GM19351 (cell line): ENCODE measurements around the gene CDK5RAP2.
"Not testable (repeated sequence)": the region's sequence is repeated elsewhere in the genome, so short reads cannot be mapped to it uniquely, and the experiment has no call there.

ENCODE experiments used
- ATAC-seq: cut with Tn5 transposase; IDR thresholded peaks from one replicate; pipeline ENCODE4 v1.9.1; 2021; ENCODE audit warnings: mild to moderate bottlenecking, moderate library complexity; ENCODE audit not compliant: unreplicated experiment

The CDK5RAP2 gene

DNA sequence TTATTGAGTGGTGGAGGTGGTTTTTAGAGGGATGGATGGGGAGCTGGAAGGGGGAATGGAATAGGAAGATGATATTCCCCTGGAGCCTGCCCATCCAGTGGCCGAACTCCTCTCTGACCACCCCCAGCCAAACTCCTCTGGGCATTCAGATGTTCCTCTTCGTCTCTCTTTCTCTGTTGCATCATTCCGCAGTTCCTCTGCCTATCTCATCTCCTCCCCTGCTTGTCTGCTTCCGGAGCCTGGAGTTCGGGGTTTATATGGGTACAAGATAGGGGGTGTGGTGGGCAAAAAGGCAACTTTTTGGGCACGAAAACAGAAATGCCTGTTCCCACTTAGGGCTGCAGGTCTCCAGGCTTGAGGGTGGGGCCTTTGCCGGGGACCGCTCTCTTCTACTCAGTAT lies 12.2 kb upstream of the CDK5RAP2 start:
- no peak for ATAC-seq

DNA sequence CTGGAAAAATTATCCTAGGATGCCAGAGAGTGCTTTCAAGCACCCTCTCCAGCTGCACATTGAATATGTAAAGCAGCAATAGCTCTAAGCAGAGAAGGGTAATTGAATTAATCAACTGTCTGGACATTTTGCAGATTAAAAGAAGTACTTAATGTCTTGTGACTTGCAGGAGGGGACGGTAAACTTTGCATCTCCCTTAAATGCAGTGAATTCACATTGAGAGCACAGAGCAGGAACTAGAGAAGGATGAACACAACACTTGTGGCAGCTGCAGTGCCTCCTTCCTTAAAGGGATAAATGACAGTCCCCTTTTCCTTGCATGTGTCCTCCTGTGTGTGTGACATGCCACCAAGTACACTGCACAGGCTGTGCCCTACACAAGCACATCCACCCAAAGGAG lies 7.4 kb upstream of the CDK5RAP2 start:
- no peak for ATAC-seq

DNA sequence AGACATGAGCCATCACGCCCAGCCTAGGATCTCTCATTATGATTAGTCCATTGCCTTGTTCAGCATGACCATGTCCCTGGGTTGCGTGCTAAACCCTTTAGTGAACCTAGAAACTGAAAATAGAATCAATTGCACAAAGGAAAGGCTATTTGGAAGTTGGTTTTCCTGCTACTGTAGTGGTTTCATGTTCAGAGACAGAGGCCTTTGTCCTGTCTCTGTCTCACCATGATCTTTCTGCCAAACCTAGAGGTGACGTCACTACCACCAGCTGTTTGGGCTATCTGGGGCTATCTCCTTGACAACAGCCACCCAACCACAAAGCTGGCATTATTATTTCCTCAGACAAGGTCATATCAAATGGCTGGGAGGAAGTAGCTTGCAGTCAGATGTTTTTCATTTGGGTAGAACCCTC lies 4.0 kb upstream of the CDK5RAP2 start:
- peak; percentile 35 for ATAC-seq

DNA sequence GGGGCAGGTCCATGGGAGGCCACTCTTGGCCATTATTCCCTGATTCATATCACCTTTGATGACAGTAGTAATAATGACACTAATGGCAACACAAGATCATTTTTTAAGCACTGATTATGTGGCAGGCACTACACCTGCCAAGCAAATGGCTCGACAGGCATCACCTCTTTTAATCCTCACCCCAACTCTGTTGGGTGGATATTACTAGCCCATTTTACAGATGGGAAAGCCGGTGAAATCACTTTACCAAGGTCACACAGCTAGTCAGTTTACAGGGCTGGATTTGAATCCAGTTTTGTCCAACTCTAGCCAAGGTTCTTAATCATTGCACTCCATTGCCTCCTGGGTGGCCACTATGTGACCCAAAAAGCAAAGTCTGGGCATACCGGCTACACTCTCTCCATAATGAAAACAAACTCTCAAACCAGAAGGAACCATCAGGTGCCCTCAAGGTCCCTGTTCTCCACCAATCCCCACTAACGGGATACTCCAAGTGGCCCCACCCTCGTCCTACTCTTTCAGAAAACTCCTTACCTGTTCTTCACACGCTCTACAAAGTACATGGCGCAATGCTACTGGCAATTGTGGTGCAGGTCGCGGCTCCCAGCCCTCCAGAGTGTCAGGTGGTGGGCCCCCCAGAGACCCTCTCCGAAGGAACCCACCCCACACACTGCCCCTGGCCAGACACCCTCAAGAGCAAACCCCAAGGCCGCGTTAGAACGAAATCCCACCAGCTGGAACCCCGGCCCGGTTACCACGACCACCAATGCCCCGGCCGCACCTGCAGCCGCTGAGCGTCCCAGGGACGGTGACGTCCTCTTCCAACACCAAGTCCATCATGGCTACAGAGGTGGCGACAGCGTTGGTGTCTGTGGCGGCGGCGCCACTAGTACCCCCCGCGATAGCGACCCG lies 572 bp downstream of the CDK5RAP2 start:
- ATAC-seq = peak; percentile 39

DNA sequence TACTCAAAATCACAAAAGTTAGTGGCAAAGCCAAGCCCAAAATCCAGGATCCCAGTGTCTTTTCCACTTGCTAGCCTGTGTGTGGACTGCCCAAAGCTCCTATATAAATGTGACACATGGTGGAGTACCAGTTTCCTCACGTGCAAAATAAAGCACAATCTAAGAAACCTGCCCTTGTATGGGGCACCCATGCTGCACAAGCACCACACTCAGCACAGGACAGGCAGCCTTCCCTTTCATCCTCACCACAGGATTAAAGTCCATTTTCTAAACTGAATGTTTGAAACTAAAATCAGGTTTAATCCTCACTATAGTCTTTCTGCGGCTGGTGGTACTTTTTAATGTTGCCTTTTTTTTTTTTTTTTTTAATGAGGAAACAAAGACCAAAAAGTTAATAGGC lies 5.5 kb downstream of the CDK5RAP2 start:
- no peak for ATAC-seq

DNA sequence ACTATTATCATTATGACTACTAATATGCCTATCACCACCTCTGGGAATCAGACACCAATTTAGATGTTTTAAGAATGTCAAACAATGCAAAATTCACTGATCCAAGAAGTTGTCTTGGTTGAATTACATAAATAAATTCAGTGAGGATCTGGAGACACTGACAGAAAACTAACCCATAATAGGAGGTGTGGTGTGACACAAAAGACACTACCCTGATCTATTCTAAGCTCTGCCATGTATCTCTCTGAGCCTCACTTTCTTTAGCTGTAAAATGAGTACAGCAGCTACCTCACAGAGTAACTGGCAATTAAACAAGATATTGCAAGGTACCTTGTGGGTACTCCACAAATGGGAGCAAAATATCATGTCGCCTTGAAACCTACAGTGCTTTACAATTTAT lies 7.5 kb downstream of the CDK5RAP2 start:
- no peak for ATAC-seq

DNA sequence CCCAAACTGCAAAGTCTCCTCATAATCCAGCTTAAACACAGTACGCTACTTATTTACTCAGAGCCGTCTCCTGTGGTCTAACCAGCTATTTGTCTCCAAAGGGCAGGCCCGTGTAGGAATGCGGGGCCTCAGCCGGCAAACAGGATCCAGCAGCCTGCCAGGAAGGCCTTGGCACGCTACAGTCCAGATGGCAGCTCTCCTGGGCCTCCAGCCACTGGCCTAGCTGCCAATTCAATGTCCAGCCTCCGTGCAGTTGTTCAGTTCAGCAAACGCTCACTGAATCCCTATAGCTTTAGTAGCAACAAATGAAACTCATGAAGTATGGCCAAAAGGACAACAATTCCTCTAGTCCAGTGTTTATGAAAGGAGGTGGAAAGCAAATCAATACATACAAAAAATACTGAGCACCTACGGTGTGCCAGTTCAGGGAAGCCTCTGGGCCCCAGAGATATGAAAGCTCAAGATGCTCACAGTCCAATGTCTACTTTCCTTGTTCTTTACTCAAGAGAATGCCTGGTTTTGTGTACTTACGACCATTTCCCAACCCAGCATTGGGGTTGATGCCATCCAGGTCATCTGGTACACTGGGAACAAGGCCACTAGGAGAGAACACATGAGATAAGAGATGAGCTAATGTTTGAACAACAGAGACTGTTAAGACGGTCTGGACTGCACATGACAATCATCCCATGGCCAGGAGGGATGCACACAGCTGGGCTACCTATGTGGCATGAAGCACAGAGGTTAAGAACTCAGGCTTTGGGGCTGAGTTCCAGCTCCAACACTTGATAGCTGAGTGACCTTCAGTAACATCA lies 8.3 kb downstream of the CDK5RAP2 start:
- no peak for ATAC-seq

DNA sequence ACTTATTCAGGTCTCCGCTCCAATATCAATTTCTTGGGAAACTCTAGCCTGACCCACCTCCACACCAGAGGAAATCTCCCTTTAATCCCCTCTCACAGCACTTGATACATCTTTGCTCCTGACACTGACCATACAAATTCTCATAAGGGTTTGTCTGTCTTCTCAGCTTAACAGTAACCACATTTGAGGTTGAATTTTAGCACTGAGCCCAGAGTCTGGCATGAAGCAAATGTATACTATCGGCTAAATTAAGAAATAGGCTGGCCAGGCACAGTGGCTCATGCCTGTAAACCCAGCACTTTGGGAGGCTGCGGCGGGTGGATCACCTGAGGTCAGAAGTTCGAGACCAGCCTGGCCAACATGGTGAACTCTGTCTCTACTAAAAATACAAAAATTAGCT lies 9.7 kb downstream of the CDK5RAP2 start:
- no peak for ATAC-seq

DNA sequence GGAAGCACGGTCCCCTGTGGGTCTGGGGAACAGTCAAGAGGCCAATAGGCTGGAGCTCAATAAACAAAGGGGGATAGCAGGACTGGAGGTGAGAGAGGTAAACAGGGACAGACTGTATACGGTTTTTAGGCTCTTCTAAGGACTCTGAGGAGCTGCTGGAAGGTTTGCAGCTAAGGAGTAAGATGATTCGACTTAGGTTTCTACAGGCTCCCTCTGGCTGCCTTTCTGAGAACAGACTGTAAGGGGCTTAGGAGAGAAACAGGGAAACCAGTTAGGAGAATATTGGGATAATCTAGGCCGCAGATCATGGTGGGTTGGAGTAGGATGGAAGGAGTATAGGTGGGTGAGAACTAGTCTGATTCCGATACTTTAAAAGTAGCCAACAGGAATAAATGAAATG lies 10.4 kb downstream of the CDK5RAP2 start:
- ATAC-seq = no peak

DNA sequence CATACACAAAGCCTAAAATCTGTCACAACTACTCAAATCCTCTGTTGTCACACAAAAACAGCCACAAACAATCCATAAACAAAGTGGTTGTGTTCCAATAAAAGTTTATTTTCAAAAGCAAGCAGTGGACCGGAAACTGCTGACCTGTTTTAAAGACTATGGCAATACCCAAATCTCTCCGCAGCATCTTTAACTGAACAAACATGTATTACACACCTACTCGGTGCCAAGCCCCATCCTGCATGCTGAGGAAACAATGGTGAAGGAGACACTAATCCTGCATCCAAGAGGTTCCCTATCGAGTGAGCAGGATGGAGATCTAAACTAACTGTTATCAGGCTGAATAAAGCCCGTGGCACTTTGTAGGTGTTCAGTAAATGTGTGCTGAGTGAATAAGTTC lies 11.2 kb downstream of the CDK5RAP2 start:
- ATAC-seq = no peak

DNA sequence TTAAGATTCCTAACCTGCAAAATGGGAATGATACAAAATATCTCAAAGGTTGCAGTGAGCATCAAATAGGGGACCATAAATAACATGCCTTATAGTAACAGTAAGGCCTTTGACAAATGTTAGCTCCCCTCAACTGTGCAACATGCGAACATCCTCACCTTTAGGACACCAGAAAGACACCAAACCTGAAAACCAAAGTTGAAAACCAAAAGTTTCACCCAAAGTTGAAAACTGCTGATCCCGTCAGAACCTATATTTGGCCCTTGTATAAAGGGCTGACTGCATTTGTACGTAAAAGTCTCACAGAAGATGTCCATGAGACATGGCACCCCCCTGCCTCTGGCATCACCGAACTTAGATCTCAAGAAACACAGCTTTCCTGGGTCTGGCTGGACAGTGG lies 12.1 kb downstream of the CDK5RAP2 start:
- no peak for ATAC-seq

DNA sequence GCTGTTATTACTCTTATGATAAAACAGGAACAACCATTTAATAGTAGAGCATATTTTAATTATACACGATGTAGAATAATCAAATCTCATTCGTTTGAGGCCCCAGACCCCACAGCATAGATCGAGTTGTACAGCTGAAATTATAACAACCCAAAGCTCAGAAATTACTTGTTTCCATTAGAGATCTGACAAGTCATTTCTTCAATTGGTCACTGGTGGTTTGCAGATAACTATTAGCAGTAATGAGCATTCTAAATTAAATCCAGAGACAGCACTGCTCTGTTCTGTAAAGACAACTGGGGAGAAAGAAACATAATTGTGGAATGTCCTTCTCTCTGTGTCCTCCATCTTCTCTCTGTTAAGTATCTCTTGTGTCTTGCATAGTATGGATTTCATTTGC lies 12.9 kb downstream of the CDK5RAP2 start:
- no peak for ATAC-seq

DNA sequence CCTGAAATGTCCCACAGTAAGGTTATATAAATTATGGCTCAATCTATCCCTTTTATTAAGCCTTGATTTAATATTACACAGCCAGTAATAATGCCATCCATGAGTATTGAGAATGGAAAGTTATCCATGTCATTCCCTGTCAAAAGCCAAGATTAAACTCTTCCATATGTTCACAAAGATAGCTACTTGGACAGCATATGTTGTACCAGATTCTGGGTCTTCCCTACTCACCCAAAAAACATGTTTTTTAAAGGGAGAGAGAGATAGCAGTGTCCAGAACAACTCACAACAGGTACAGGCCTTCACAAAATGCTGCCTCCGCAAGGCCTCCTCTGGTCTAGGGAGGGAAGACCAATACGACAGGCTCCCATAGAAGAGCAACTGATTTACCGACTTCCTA lies 15.4 kb downstream of the CDK5RAP2 start:
- ATAC-seq = no peak

DNA sequence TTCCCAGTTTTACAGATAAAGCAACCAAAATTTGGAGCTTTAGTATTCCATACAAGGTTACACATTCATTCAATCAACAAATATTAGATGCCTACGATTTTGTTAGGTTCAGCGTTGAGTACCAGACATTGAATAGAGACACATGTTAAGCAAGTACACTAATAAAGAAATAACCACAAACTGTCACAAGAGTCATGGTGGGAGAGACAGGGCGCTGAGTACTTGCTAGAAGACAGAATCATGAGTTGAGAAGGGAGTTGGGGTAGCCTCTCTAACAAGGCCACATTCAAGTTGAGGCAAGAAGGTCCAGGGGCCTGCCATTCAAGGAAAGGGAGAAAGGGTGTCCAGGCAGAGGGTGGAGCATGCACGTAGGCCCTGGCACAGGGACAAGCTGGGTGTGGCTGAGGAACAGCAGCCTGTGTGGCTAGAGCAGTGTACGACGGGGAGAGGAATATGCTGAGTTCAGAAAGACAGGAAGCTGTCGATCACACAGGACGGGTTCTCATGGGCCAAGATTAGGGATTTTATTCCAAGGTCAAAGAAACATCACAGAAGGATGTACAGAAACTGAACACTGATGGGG lies 17.0 kb downstream of the CDK5RAP2 start:
- ATAC-seq = no peak

DNA sequence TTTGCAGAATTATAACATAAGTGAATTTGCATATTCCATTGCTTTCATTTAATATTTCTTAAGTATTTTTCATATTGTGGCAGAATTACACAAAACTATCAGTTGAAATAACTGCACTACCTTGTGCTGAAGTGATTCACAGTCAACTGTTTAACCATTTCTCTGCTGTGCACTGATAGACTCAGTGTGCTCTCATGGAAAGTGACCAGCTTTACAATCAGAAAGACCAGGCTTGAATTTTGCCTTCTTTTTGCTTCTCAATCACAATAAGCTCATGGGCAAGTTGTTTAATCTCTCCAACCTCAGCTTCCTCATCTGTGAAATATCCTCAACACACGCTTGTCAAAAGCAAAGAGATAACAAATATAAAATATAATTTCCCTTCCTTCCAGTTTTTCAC lies 18.3 kb downstream of the CDK5RAP2 start:
- no peak for ATAC-seq

DNA sequence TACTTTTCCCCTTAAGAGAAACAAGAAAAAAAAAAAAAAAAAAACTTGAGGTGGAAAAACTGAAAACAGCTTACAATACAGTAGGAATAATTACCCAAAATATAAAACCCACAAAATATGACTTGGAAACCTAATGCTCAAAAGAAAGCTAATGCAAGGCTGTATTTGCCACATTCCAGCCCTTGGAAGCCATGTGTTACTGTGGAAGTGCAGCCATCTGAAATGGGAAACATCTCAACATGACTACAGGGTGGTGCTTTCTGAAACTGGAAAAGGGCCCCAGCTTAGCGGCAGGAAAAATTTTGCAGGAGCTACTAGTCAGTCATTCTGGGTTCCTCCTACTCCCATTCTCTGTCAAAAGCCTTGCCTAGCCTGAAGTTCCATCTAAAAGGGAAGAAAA lies 20.4 kb downstream of the CDK5RAP2 start:
- ATAC-seq = no peak

DNA sequence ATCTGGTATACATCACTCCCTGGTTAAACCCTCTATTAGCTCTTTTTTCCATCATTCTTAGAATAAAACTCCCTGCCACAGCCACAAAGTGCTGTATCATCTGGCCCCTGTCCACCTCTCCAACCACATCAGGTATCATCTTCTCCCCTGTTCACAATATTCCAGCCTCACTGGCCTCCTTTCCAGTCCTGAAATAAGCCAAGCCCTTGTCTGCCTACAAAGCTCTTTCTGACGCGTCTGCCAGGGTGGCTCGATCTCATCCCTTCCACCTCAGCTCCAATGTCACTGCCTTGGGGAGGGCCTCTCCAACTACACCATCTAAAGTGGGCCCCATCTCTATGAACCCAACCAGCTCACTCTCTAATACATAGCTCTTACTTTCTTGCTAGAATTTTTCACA lies 21.5 kb downstream of the CDK5RAP2 start:
- no peak for ATAC-seq

DNA sequence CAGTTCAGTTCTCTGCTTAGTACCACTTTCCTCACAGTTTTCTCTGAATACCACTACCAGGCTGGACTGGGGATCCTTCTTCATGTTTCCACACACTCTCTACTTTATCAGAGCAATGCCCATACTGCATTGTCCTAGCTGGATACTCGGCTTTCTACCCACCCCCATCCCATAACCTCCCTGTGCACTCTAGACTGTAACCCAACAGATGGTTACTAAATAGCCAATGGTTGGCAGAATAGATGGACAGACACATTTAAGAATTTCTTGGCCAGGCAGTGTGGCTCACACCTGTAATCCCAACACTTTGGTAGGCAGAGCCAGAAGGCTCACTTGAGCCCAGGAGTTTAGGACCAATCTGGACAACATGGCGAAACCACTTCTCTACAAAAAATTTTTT lies 22.8 kb downstream of the CDK5RAP2 start:
- no peak for ATAC-seq

DNA sequence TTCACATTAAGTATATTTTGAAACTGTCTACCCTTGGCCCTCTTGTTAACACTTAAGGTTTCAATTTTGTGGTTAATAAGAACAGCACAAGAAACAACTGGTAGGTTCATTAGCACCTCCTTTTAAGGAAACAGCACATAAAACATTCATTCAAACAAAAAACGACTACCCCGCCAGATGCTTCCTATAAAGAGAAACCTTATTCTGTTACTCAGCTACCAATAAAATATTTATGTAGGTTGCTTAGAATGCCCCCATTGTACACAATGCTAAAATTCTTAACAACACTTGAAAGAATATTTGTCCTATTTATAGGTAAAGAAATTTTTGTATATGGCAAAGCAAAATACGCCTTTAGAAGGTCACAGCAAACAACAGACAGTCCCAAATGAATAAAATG lies 23.2 kb downstream of the CDK5RAP2 start:
- ATAC-seq = no peak

DNA sequence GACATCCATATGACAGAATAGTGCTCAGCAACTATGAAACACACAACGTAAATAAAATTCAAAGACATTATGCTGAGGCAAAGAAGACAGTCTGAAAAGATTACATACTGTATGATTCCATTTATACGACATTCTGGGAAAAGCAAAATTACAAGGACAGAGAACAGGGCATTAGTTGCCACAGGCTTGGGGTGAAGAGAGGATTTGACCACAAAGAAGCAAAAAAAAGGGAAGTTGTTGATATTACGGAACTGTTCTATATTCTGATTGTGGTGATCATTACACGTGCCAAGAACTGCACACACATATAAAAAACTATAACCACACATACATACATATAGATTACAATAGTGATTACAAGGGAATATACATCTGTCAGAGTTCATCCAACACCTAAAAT lies 24.1 kb downstream of the CDK5RAP2 start:
- no peak for ATAC-seq

DNA sequence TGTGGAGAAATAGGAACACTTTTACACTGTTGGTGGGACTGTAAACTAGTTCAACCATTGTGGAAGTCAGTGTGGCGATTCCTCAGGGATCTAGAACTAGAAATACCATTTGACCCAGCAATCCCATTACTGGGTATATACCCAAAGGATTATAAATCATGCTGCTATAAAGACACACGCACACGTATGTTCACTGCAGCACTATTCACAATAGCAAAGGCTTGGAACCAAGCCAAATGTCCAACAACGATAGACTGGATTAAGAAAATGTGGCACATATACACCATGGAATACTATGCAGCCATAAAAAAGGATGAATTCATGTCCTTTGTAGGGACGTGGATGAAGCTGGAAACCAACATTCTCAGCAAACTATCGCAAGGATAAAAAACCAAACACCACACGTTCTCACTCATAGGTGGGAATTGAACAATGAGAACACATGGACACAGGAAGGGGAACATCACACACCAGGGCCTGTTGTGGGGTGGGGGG lies 27.7 kb downstream of the CDK5RAP2 start:
- not testable (repeated sequence) for ATAC-seq
